K562 (cell line): ENCODE results near the gene RNF151. TPM values are rescaled to one million over a fixed set of nuclear protein-coding genes. Genes with fewer than 3 reads are reported as not detected.
A peak's percentile ranks its signal among the peaks of the same experiment; 100 is the strongest.

Experiments used
- ATAC-seq: fragments of 200-7000 bp; cut with Tn5 transposase; 3 replicates; pipeline ENCODE4 v1.9.1; 2020; ENCODE audit warnings: moderate library complexity
- BruUV-seq: library from RNA; stranded (reverse); fragments of 400-500 nt; replicated peaks from 2 replicates; lab custom pipeline; 2021; lab: Mats Ljungman, UMichigan
- CTCF ChIA-PET: fragments of 300-600 bp; formaldehyde crosslinking; extraction: SDS; loops from one replicate; lab custom pipeline; 2021; ENCODE audit warnings: low intra/inter-chr PET ratio; lab: Yijun Ruan, JAX
- POLR2A ChIA-PET: fragments of 300-600, 350-650 bp; sonication (Branson Sonifier 250); formaldehyde crosslinking; extraction: SDS; loops from one replicate; lab custom pipeline; 2021; ENCODE audit warnings: antibody characterized with exemption, inconsistent platforms; lab: Yijun Ruan, JAX
- DNase-seq, 4 experiments: peaks; one replicate each; pipeline versions ENCODE4 v3.0.0 to v3.0.0-alpha.2; 2011 to 2018; ENCODE audit warnings: low spot score in 3 of 4, mixed read lengths in 3 of 4; ENCODE audit errors: extremely low read depth in 1 of 4
- FAIRE-seq: peaks from 2 replicates; lab custom pipeline; 2011; peaks lifted over from hg19 to GRCh38; lab: Jason Lieb, UNC
- H2AFZ ChIP-seq: 2 replicates; pipeline ENCODE4 v1.6.0; 2011; ENCODE audit warnings: low read depth, low read length, control low read depth, inconsistent platforms
- H3K27ac ChIP-seq: fragments of 200-600 bp; 3 replicates; pipeline ENCODE4 v1.8.0; 2011; ENCODE audit warnings: low read depth, mild to moderate bottlenecking, control low read depth, inconsistent platforms, low read length, moderate library complexity, mixed read lengths; ENCODE audit errors: extremely low read depth
- H3K27me3 ChIP-seq, 2 experiments: fragments of 300-600 bp in 1 of 2; 2 replicates in 1 of 2; 3 replicates in 1 of 2; pipeline versions ENCODE4 v1.6.0 to v1.8.0; 2011; ENCODE audit warnings: inconsistent platforms in 2 of 2, low read length in 2 of 2, mild to moderate bottlenecking in 1 of 2, mixed read lengths in 1 of 2, moderate library complexity in 1 of 2; ENCODE audit not compliant: control insufficient read depth in 2 of 2, insufficient read depth in 2 of 2
- H3K36me3 ChIP-seq: fragments of 300-600 bp; 3 replicates; pipeline ENCODE4 v1.8.0; 2011; ENCODE audit warnings: mild to moderate bottlenecking, low read length, inconsistent platforms; ENCODE audit not compliant: control insufficient read depth, insufficient read depth
- H3K4me1 ChIP-seq, 2 experiments: fragments of 200-600 bp in 1 of 2; replicated peaks in 1 of 2; 2 replicates in 1 of 2; 3 replicates in 1 of 2; pipeline versions ENCODE4 v1.5.1 to v1.8.0; 2011; ENCODE audit warnings: inconsistent platforms in 2 of 2, low read length in 2 of 2, mild to moderate bottlenecking in 1 of 2, mixed read lengths in 1 of 2, moderate library complexity in 1 of 2; ENCODE audit not compliant: control insufficient read depth in 2 of 2, insufficient read depth in 2 of 2
- H3K4me2 ChIP-seq: 2 replicates; pipeline ENCODE4 v1.6.1; 2011; ENCODE audit warnings: low read length, control low read depth, inconsistent platforms, mixed read lengths; ENCODE audit not compliant: insufficient read depth
- H3K4me3 ChIP-seq: fragments of 200-600 bp; sonication (generic), shearing (Covaris generic); 2 replicates; pipeline ENCODE4 v1.5.1; 2016; ENCODE audit warnings: control low read depth, inconsistent platforms
- H3K79me2 ChIP-seq: fragments of 200-600 bp; 3 replicates; pipeline ENCODE4 v1.8.0; 2011; ENCODE audit warnings: low read length, inconsistent platforms; ENCODE audit not compliant: control insufficient read depth, insufficient read depth
- H3K9ac ChIP-seq, 2 experiments: 2 replicates each; pipeline versions ENCODE4 v1.6.0 to v1.6.1; 2011; ENCODE audit warnings: low read depth in 2 of 2, low read length in 2 of 2, control low read depth in 1 of 2, inconsistent platforms in 1 of 2, mild to moderate bottlenecking in 1 of 2, mixed read lengths in 1 of 2; ENCODE audit not compliant: insufficient read depth in 1 of 2
- H3K9me1 ChIP-seq: one replicate; pipeline ENCODE4 v1.6.0; 2011; ENCODE audit warnings: inconsistent platforms, mild to moderate bottlenecking, low read length, moderate library complexity; ENCODE audit not compliant: control insufficient read depth, insufficient read depth
- H3K9me3 ChIP-seq: replicated peaks from 2 replicates; pipeline ENCODE4 v1.5.1; 2011; ENCODE audit warnings: low read depth, low read length, inconsistent platforms; ENCODE audit not compliant: control insufficient read depth, insufficient read depth
- H4K20me1 ChIP-seq: replicated peaks from 2 replicates; pipeline ENCODE4 v1.6.1; 2011; ENCODE audit warnings: low read length, inconsistent platforms, mixed read lengths; ENCODE audit not compliant: control insufficient read depth, insufficient read depth
- BCOR ChIP-seq: fragments of 450-650 bp; IDR thresholded peaks from 2 replicates; pipeline ENCODE4 v1.6.1; 2016
- CBFA2T3 ChIP-seq: fragments of 450-650 bp; IDR thresholded peaks from 2 replicates; pipeline ENCODE4 v1.6.1; 2017
- CHAMP1 ChIP-seq: fragments of 450-650 bp; IDR thresholded peaks from 2 replicates; pipeline ENCODE4 v1.6.1; 2016; ENCODE audit warnings: mild to moderate bottlenecking
- CTCF ChIP-seq, 3 experiments: IDR thresholded peaks in 2 of 3; conservative IDR thresholded peaks in 1 of 3; 2 replicates each; pipeline ENCODE4 v1.5.1; 2011 to 2012; ENCODE audit warnings: low read length in 3 of 3, mild to moderate bottlenecking in 3 of 3, control low read depth in 2 of 3, improper control_type of control experiment in 1 of 3, inconsistent platforms in 1 of 3, low read depth in 1 of 3, mixed read lengths in 1 of 3, moderate library complexity in 1 of 3; ENCODE audit not compliant: insufficient read depth in 2 of 3
- FOXK1 ChIP-seq: sonication (generic); formaldehyde crosslinking; IDR thresholded peaks from 2 replicates; pipeline ENCODE4 v1.8.0; 2022; ENCODE audit warnings: missing genetic modification reagents, mild to moderate bottlenecking, borderline replicate concordance
- GABPB2 ChIP-seq: fragments of 250-450 bp; sonication (Bioruptor Pico); conservative IDR thresholded peaks from 2 replicates; pipeline ENCODE4 v1.5.1; 2021; ENCODE audit warnings: mild to moderate bottlenecking
- HLTF ChIP-seq: fragments of 450-650 bp; IDR thresholded peaks from 2 replicates; pipeline ENCODE4 v1.6.1; 2016
- POLR2A ChIP-seq: fragments of 450-650 bp; conservative IDR thresholded peaks from 2 replicates; pipeline ENCODE4 v1.6.1; 2016
- SAP30 ChIP-seq: fragments of 200-600 bp; sonication (generic); IDR thresholded peaks from 2 replicates; pipeline ENCODE4 v1.6.1; 2012; ENCODE audit warnings: borderline replicate concordance, low read depth, mild to moderate bottlenecking, moderate library complexity, low read length, control low read depth, inconsistent platforms; ENCODE audit not compliant: insufficient read depth, poor library complexity, severe bottlenecking
- SIN3B ChIP-seq: fragments of 450-650 bp; IDR thresholded peaks from 2 replicates; pipeline ENCODE4 v1.6.1; 2017; ENCODE audit warnings: low read depth, mild to moderate bottlenecking, moderate library complexity
- SMARCA5 ChIP-seq: fragments of 450-650 bp; IDR thresholded peaks from 2 replicates; pipeline ENCODE4 v1.6.1; 2016
- SUPT5H ChIP-seq: fragments of 450-650 bp; IDR thresholded peaks from 2 replicates; pipeline ENCODE4 v1.6.1; 2016
- TEAD4 ChIP-seq, 2 experiments: sonication (generic) in 1 of 2; formaldehyde crosslinking in 1 of 2; IDR thresholded peaks; 2 replicates each; pipeline versions ENCODE4 v1.6.1 to v1.8.0; 2012 to 2022; ENCODE audit warnings: borderline replicate concordance in 1 of 2, inconsistent platforms in 1 of 2, low read length in 1 of 2, mild to moderate bottlenecking in 1 of 2, missing genetic modification reagents in 1 of 2
- ZFP36 ChIP-seq: fragments of 150-350 bp; IDR thresholded peaks from 2 replicates; pipeline ENCODE4 v1.6.1; 2018; ENCODE audit warnings: low read length, low read depth; ENCODE audit not compliant: partially characterized antibody
- WGBS: fragments of 100-300 bp; shearing (Covaris generic); methylation state at CpG from one replicate; pipeline ENCODE4 v1.1.6; 2016; ENCODE audit warnings: low coverage, mixed read lengths; ENCODE audit not compliant: insufficient coverage; ENCODE audit errors: missing lambda C conversion rate; 5-methylcytosine and 5-hydroxymethylcytosine counted together
- in situ Hi-C: fragments of 300-500 bp; cut with MboI; formaldehyde crosslinking; loops from 4 replicates; pipeline ENCODE4 v1.15.0; 2018; ENCODE audit warnings: inconsistent platforms, mixed read lengths
- intact Hi-C: fragments of 100-400 bp; cut with micrococcal nuclease; formaldehyde crosslinking; loops from 2 replicates; pipeline ENCODE4 v1.14.2; 2022
- polyA plus RNA-seq, 8 experiments: library from polyadenylated mRNA; depleted of rRNA in 4 of 8; stranded (reverse) in 5 of 8; unstranded in 3 of 8; fragments of >200 nt; fragmentation: Nextera tagmentation in 2 of 8; fragmentation: Illumina TruSeq in 1 of 8; extraction: Ambion mirVana in 2 of 8; extraction: Trizol in 1 of 8; gene quantifications; 2 replicates each; pipeline versions ENCODE4 v1.2.1 to v1.2.3, GENCODE V29; 2011 to 2014; ENCODE audit warnings: inconsistent platforms in 1 of 8, missing spikeins in 1 of 8
- total RNA-seq, 7 experiments: library from RNA; depleted of rRNA in 6 of 7; stranded (reverse); fragments of >200 nt in 6 of 7; fragmentation: Illumina TruSeq in 2 of 7; extraction: Trizol in 2 of 7; gene quantifications; 2 replicates each; pipeline versions ENCODE4 v1.2.1 to v1.2.3, GENCODE V29; 2011 to 2021; ENCODE audit warnings: low replicate concordance in 1 of 7

RNF151 gene
- total and polyA plus RNA-seq, 9 of the 15 experiments (the other 6 are each of a cell fraction or from before 2014, with no cell fraction given), result not detected

GRCh38 chr16:1982991-1983543, 16.4 kb downstream of the RNF151 start:
- peak overlapping the region; percentile 79 for H3K4me2 ChIP-seq
- H4K20me1 ChIP-seq, result no peaks in the 10 kb centered on the region
- no peaks in the 10 kb centered on the region for H3K9me1 ChIP-seq
- H2AFZ ChIP-seq, result peak overlapping the region; percentile 88
- TF ChIP-seq HLTF, result no peak
- TF ChIP-seq SUPT5H, result 0 out of 2 replicates have a peak, but pooled peaks have one; percentile 9
- no peak for TF ChIP-seq CBFA2T3
- 0 out of 2 replicates have a peak, but pooled peaks have one; percentile 43 for TF ChIP-seq POLR2A
- TF ChIP-seq SMARCA5, result peak; percentile 36; the same call in 1 of the 2 replicates
- 0 out of 2 replicates have a peak, but pooled peaks have one; percentile 6 for TF ChIP-seq SIN3B
- TF ChIP-seq CHAMP1, result no peak
- TF ChIP-seq TEAD4 (IDR thresholded peaks at IDR 0.05; ENCODE audit: low read length), result no peak
- no peak for TF ChIP-seq TEAD4 (CRISPR knock-in tag; IDR thresholded peaks at IDR 0.05; ENCODE audit: borderline replicate concordance)
- peak; percentile 90 for TF ChIP-seq ZFP36
- 0 out of 6 replicates have a peak, but pooled peaks of 1 of the 3 experiments have one; percentile 38 for TF ChIP-seq CTCF (IDR thresholded peaks at IDR 0.05 in 2 of 3, conservative IDR thresholded peaks at IDR 0.05 in 1 of 3; ENCODE audit: insufficient read depth in 2 of 3, low read depth in 1 of 3, low read length in 3 of 3)
- TF ChIP-seq SAP30, result peak; percentile 13
- TF ChIP-seq BCOR, result peak; percentile 21; the same call in 1 of the 2 replicates
- no peak for TF ChIP-seq GABPB2
- TF ChIP-seq FOXK1 (CRISPR knock-in tag), result 0 out of 2 replicates have a peak, but pooled peaks have one; percentile 35
- peak overlapping the region; percentile 70 for H3K4me3 ChIP-seq
- ChIA-PET POLR2A (interaction anchor here (0.8 to 10.2 kb wide), 4 partner anchors 9 to 44 kb away, joined by 3 to 103 read pairs (median 10); partner anchors contain the start of genes RNF151, RPS2 and TBL3), CTCF (no interaction called here)
- ATAC-seq (no peak), FAIRE-seq (peak; percentile 63), DNase-seq (no peak)
- intact Hi-C loops, result no loop called here
- BruUV-seq, result no TSS peak
- no peak overlapping the region for H3K27ac ChIP-seq
- peaks cover 16% of the 10 kb centered on the region for H3K79me2 ChIP-seq
- H3K27me3 ChIP-seq, result no peaks in the 10 kb centered on the region
- no peaks in the 10 kb centered on the region for H3K9me3 ChIP-seq
- H3K4me1 ChIP-seq, result peaks cover 6 to 77% of the 10 kb centered on the region in 2 experiments; a peak in 4 of 5 replicates
- in situ Hi-C loops, result no loop called here
- peak overlapping the region in 1 of 2 experiments; percentile 85; a peak in 2 of 4 replicates for H3K9ac ChIP-seq
- H3K36me3 ChIP-seq, result peaks cover 37% of the 10 kb centered on the region; the same call in 2 of the 3 replicates
- WGBS, result 15% methylated on average over 19 of the region's 19 CpGs
